ENCODE results near the gene C2CD4C.

GRCh38 chr19:367963-368629 is 40.9 kb downstream of the C2CD4C start:
- TF ChIP-seq CTCF (IDR thresholded peaks at IDR 0.05; ENCODE audit: low read length) (no peak), EZH2 (IDR thresholded peaks at IDR 0.05; ENCODE audit: borderline replicate concordance, low read length) (no peak)

Measured in OCI-LY1 (cell line).